T-helper 9 cell (primary cell): ENCODE data around the gene NRXN3.

ENCODE experiments used
- DNase-seq: peaks from one replicate; pipeline ENCODE4 v3.0.0-alpha.2; 2020

The NRXN3 gene

DNA sequence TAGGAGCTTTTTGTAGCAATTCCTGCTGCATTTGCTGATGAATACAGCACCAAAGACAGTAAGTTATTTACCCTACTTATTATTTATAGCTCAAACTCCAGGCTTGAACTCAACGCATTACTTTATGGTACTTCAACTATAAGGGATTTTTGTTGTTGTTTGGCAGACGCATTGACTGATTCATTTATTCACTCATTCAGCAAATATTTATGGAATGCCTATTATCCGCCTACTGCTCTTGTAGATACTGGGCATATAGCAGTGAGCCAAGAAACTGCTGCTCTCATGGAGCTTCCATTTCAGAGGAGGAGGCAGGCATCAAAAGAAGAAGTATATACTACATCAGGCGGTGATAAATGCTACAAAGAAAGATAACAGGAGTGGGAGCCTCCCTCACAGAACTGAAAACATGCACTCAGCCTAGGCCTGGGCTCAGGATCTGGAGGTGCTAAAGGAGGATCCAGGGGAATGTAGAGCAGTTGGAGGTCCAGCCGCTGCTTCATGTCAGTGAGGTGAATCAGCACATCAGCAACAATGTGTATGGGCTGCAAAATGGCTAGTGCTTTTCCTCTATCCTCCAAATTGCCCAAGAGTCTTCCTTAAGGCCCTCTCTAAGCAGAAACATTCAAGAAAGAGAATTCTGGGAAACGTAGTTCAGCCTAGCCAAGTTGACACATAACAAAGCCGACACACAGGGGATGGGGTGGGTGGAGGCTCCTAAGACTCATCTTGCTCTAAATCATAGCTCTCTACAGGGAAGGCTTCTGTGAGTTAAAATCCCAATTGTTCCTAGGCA lies 157.5 kb downstream of the NRXN3 start:
- DNase-seq, result no peak

DNA sequence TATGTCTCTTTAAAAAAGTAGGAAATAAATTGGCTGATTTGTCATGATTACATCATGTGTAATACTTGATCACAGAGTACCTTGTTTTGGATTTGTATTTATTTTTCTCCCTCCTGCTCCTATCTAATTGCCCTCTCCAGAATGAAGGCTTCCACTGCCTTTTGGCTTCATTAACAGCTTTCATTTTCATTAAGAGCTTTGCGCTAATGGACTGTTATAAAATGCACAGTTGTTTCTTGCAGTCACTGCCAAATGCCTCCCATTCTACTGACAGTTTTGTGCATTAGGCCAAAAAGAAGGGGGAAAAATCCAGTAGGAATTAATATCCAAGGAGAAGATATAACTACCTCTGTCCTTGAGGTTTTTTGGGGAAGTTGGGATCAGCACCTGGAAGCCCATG lies 159.2 kb downstream of the NRXN3 start:
- DNase-seq, result no peak

DNA sequence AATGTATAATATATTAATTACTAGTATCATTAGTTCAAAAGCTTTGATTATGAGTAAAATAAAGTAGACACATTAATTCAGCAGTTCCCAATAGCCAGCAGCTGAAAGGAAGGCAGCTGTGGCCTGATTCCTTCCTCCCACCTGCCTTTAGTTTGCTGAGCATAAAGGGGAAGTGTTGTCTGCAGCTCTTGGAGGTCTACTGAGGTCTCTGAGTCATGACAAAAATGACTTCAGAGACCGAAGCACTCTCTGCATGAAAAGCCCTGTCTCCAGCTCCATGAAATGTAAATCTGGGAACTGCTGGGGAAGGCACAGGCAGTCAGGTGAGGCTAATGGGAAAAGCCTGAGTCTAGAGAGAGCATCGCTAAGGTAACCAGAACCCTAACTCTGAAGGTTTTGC lies 165.4 kb downstream of the NRXN3 start:
- no peak for DNase-seq

DNA sequence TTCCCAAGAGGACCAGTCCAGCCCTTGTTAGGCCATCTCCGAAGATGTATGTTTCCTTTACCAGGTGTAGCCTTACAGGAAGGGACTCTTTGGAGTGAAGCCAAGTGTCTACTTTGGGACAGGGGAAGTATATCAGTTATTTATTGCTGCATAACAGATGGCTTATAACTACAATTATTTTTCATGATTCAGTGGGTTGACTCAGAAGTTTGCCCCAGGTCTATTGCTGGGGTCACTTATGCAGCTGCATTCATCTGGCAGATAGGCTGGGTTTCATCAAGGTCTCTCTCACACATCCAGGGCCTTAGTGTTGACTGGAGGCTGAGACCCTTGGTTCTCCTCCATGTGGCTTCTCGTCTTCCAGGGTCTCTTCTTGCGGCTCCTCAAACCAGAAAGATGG lies 170.1 kb downstream of the NRXN3 start:
- DNase-seq, result no peak

DNA sequence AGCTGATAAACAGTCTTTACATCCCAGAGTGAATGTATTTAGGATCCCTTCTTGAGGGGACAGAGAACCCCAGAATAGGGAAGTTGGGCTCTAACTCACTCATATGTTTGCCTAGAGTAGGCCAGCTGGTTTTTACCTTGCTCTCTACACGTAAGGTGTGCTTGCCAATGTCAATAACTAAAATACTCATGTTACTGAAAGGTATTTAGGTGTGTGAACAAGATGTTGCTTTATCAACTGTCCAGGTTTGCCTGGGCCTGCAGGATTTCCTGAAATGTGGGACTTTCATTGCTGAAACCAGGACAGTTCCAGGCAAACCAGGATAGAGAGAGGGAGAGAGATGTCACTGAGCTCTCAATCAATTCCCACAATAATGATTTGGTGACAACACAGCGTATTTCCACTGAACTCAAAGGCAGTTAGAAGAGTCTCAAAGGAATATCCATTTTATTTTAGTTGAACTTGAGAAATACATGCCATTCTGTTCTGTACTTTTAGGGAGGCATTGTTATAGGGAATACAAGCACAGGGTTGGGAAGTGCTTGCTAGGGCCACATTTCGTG lies 171.7 kb downstream of the NRXN3 start:
- DNase-seq, result no peak

DNA sequence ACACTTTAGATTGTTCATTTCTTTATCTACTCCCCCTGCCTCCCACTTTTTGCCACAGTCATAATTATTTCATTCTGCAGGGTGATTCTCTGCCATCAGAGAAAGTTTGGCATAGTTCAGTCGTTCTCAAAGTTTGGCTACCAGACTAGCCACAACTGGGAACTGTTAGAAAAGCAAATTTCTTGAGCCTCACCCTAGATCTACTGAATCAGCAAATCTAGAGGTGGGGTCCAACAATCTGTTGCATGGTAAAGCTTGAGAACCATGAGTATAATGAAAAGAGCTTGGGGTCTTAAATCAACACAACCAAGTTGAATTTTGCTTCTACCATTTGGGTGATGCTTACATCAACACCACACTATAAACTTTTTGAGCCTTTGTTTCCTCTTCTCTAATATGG lies 172.7 kb downstream of the NRXN3 start:
- no peak for DNase-seq

DNA sequence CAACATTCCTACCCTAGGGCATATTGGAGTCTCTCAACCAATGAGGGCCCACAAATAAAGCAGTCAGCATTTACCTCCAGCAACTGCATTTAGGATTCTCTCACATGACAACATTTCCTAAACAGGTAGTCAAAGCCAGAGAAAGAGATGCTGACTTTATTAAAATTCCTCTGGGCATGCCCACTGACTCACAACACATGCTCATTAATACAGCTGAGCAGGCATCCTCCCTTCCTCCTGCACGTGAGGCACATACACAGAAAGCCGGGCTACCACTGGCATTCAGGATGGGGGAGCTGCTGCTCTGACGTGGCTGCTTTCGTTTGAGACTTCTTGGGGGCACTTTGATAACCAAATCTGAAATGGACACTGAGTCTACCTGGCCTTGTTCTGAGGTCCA lies 174.1 kb downstream of the NRXN3 start:
- DNase-seq, result no peak

DNA sequence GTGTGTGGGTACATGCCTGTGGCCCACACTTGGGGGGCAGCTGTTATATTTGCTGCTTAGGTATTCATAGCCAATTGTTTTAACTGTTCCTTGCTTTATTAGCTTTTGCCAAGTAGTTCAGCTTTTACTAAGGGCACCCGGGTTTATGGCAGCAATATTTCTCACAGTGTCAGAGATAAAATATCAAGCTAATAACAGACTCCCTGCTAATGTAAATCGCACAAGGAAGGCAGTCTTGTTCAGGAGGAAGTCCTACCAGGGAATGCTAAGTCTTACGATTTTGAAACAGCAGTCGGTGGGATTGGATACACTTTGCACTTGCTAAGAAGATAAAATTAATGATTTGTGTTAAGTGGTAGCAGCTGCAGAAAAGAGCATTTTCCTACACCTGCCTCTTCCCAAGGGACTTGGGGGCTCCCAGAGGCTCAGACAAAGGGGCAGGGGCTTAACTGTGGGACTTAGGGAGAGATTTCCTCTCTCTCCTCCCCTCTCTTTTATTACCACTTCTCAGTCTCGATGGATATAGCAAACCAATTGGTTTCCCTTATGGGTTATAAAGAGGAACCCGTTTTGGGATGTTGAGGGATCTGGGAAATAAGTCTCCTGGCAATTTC lies 175.1 kb downstream of the NRXN3 start:
- DNase-seq, result no peak

DNA sequence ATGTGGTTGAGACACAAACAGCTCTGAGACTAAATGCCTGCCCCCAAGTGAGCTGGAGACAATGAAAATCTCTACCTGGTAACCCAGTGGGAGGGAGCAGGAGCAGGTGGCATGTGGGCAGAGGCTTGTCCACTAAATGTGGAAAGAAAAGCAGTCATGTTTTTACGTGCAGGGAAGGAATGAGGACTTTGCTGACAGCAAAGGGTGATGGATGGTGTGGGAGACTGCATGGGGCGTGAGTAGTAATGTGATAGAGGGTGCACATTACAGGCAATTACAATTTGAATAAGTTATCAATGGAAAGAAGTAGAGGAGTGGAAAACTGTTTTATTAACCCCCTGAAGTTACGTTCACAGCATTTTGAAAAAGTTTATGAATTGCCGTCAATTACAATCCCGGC lies 176.6 kb downstream of the NRXN3 start:
- DNase-seq, result no peak

DNA sequence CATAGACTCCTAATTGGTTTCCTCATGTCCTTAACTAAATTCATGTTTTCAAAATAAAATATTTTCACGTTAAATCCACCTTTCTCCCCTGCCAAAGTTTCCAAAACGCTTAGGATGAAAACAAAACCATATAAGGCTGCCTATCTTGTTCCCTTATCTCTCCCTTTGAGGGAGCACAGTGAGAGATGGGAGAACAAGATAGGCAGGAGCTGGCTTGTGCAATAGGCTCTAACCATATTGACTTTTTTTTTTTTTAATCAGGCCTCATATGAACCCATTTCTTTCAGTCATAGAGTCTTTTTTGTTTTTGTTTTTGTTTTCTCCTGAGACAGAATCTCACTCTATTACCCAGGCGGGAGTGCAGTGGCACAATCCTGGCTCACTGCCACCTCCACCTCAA lies 184.9 kb downstream of the NRXN3 start:
- DNase-seq, result no peak

DNA sequence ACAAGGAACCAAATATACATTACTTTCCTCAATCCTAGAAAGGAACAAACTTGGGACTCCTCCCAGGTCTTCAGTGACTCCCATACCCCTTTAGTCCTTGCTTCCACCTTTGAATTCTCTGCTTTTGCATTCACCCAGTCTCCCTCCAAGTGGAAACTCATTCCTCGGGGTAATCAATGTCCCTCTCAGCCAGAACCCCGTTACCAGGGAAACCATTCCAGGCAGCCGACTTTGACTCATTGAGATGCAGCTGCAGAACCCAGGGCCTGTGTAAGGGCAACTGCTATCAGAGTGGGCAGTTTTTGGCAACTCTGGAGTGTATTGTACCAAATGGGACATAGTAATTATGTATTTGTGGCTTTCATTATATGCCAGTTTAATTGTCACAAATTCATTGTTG lies 186.2 kb downstream of the NRXN3 start:
- DNase-seq, result no peak

DNA sequence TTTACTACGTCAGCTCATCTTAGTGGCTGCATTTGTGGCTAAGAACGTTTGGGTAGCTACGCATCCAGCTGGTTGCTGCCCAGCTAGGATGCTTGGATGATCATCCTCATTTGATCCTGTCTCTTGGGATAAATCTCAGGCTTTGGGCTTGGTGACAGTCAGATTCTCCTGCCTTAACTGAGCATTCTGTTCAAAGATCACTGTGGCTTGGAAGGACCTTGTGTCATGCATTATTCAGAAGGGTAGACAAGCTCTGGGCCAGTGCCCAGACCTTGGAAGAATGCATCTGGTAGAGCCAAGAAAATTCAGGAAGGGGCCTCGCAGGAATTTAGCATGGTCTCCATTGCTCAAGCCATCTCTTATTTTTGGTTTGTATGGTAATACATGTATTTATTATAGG lies 188.4 kb downstream of the NRXN3 start:
- DNase-seq, result no peak

DNA sequence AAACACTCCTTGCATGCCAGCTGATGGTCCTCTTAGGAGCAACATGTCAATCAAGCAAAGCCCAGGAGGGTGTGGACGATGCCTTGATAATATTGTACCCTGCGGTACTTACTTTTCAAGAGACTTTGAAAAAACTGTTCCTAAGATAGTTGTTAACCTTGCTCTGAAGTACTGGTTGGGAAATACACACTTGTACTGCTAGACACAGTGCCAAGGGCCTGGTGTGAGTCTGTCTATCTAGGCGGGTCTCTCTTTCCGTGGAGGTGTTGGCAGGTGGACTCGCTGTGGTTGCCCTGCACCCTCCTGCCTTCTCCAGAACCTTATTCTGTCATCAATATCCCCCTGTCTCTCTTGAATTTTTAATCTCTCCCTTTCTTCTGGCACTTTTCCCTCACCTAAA lies 189.4 kb downstream of the NRXN3 start:
- DNase-seq, result no peak

DNA sequence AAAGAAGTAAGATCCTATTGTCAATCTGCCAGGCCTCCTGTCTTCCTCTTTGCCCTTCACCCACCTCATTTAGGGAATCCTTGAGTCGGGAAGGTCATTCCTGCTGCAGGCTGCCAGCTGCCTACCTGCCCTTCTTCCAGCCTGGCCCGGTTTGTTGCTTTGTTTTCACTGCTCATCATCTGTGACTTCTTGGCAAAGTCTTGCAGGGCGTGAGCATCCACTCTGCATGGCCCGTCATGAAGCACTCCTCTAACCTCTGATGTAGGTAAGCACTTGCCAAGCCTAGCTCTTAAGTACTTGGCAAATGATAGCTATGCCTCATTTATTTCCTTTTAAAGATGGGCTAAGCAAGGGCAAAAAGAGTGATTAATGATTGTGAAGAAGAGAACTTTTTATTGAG lies 192.8 kb downstream of the NRXN3 start:
- no peak for DNase-seq

DNA sequence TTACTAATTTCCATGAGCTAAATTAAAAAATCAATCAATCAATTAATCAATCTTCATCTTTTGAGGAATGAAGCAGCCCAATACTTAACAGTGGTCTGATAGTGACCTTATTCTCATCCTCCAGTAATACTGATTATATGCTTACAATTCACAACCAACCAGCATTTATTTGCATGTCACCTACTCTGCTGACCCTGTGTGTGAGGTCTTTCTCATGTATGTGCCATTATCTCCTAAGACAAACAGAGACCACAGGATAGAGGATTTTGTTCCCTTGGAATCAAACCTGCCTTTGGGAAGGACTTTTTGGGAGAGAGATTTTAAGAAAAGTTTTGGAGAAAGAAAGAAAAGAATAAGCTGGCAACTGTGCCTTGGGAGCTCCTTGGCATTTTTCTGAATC lies 197.2 kb downstream of the NRXN3 start:
- no peak for DNase-seq

DNA sequence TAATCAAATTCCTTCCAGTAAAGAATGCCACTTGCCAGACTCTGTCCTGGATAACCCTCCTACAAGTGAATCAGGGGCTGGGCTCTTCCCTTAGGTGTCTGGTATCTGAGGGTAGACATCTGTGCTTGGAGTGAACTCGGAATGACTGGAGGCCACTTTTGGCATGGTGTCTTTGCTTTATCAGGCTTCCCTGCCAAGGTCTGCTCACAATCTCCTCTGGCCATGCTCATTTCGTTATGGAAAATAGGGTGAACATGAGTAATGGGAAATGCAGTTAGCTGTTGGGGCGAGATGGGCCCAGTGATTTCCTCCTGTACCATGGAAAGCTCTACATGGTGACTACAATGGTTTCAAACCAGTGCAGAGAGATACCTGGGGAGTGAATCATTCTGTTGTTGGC lies 212.9 kb downstream of the NRXN3 start:
- no peak for DNase-seq

DNA sequence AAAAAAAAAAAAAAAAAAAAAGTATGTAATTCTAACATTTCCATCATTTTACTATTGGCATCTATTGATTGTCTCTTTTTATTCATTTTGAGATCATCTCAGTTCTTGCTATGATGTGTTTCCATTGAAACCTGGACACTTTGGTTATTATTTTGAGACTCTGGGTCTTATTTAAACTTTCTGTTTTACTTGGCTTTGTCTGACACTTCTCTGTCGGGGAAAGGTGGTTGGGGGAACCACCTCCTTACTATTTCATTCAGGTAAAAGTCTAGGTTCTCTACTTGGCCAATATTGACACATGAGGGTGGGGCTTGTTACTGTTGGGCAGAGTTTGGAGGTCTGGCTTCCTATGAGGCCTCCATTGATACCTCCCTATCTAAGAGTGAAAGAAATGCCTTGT lies 228.0 kb downstream of the NRXN3 start:
- DNase-seq, result no peak

DNA sequence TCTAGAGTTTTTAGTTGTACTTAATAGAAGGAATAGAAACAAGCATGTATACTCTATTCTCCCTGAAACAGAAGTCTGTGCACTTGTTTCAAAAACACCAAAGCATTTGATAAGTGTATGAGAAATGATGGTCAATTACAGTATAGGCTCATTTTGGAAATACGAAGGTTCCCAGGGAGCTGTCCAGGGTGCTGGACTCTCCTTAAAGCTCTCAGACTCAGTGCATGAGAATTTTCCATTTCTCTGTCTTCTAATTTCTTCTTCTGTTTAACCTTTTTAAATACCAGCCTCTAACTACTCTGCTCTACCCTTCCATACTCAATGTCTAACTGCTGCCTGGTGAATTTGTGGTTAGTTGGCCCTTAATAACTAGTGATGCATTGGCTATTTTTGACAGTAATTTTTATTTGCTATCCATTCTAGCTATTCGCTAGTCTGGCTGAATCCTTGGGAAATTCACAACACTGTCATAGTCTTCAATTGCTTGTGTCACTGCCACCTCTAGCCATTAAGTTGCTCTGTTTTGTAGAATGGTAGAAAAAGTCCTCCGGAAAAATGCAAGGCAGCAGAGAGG lies 229.2 kb downstream of the NRXN3 start:
- DNase-seq, result no peak

DNA sequence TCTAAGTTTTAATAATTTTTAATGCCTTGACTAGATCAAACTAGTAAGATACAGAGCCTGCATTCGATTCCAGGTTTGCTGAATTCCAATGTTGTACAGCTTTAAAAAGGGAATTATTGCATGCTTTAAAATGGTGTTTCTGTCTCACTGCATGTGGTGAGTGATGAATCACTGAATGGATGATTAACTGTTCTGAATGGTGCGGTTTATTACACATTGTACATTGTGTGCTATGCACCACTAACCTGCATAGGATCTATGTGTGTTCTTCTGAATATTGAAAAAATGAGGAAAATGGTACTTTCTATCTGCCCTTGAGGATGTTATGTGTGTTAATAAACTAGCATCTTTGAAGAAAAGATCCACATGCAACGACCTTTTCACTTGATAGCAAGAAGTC lies 231.7 kb downstream of the NRXN3 start:
- no peak for DNase-seq

DNA sequence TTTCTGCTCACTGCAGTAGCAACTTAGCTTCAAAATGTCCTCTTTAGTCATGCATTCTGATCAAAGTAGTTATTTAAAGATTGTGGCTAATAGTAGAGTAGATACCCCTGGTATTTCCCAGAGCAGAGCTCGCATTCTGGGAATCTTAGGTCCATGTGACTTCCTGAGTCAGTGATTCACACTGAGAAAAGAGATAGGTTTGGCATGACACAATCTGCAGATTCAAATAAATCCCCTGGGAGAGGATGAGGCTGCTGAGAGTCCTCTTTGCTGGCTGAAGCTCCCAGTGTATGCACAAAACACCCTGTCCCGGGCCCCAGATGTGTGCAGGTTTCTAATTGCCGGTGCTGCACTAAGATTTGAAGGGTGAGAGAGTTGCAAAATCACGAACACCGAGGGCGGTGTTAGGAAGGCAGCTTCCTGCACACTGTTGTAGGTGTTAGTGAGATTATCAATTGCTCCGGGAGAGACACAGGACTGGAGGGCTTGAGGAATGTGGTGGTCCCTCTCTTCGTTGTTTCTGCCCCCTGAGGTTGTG lies 233.2 kb downstream of the NRXN3 start:
- DNase-seq, result no peak

DNA sequence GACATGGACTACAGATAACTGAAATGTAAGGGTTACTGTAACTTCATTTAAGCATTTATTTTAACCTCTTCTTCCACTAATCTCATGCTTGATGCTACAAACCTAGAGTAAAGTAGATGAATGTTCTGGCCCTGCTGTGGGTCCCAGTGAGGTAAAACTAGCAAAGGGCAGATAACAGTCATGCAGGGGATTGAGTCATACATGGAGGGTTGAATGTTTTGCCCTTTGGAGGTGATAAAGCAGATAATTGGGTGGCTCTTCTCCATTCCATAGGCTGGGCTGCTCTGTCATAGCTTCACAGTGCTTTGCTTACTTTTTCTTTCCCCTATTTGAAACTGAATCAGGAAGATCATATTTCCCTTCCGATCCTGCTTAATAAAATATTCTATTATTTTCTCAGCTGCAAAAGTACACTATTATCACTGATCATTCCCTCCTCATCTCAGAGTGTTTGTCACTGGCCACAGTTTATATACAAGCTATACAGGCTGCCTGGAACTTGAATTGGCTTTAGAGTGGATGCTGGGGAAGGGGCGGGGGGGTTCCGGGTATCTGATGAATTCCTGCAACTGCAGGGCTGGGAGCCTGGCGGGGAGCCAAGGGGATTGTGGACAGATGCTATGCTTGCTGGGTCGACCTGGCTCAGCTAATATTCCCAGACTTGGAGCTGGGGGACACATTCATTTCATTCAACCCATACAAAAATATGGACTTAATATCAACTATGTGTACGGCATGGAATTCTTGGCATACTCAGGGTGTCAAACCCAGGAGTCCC lies 235.1 kb downstream of the NRXN3 start:
- DNase-seq, result no peak

DNA sequence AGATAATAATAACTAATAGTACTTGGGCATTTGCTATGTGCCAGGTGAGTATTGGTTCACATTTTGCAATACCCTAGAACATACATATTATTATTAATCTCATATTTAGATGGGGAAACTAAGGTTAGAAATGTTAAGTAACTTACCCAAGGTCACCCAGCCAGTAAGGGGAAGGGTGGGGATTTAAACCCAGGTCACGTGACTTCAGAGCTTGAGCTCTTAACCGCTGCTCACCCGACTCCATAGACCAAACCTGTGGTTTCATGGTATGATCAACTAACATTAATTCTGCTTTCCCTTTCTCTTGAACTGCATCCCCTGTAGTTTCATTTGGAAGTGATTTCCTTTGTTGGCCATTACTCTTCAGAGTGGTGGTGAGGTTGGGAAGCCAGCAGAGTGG lies 242.3 kb downstream of the NRXN3 start:
- DNase-seq, result no peak

DNA sequence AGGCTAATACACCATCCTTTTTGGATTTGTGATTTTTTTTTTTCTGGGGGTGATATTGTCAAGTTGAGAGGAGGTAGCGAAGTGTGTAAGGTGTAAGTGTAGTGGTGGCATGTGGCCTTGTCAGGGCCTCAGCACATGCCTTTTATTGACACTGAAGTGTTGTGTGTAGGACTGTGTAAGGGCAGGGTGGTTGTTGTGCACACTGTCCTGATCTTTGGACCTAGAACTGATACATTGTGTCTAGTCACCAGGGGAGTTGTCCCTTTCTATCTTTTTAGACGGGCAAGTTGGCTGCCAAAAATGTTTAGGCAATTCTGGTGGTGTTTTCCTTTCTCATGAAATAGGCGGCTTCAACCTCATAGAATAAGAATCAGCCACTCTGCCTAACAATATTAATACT lies 244.0 kb downstream of the NRXN3 start:
- no peak for DNase-seq
